MM.1S (cell line): ENCODE data around the gene DNAH5.

ENCODE experiments used
- EZH2phosphoT487 ChIP-seq: fragments of 300-600 bp; sonication (generic); IDR thresholded peaks from 2 replicates; pipeline ENCODE4 v1.6.1; 2018; ENCODE audit warnings: antibody characterized with exemption, low read length
- TF ChIP-seq, protein P1 (sequence below): fragments of 300-600 bp; sonication (generic); IDR thresholded peaks from 2 replicates; pipeline ENCODE4 v1.5.1; 2016; ENCODE audit warnings: antibody characterized with exemption, low read length, mixed read lengths

DNA sequence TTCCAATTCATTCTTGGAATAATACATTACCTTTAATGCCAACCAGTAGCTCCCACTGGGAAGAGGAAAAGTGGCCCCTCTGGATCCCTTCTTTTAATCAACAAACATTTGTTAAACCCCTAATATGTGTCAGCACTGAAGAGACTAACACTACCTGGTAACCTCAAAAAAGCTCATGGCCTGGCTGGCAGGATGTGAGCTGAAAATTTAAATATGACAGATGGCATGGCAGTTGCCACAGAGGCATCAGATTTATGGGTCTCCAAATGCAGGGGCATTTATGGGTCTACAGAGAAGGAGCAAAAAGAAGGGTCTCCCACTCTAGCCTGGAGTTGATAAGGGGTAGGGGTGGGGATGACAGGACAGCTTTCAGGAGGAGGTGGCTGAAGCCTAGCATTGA lies 12.5 kb downstream of the DNAH5 start:
- TF ChIP-seq, protein P1, sequence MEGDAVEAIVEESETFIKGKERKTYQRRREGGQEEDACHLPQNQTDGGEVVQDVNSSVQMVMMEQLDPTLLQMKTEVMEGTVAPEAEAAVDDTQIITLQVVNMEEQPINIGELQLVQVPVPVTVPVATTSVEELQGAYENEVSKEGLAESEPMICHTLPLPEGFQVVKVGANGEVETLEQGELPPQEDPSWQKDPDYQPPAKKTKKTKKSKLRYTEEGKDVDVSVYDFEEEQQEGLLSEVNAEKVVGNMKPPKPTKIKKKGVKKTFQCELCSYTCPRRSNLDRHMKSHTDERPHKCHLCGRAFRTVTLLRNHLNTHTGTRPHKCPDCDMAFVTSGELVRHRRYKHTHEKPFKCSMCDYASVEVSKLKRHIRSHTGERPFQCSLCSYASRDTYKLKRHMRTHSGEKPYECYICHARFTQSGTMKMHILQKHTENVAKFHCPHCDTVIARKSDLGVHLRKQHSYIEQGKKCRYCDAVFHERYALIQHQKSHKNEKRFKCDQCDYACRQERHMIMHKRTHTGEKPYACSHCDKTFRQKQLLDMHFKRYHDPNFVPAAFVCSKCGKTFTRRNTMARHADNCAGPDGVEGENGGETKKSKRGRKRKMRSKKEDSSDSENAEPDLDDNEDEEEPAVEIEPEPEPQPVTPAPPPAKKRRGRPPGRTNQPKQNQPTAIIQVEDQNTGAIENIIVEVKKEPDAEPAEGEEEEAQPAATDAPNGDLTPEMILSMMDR = no peak
- TF ChIP-seq EZH2phosphoT487 = no peak
